Measurements from ENCODE around the gene PSMD5.

DNA sequence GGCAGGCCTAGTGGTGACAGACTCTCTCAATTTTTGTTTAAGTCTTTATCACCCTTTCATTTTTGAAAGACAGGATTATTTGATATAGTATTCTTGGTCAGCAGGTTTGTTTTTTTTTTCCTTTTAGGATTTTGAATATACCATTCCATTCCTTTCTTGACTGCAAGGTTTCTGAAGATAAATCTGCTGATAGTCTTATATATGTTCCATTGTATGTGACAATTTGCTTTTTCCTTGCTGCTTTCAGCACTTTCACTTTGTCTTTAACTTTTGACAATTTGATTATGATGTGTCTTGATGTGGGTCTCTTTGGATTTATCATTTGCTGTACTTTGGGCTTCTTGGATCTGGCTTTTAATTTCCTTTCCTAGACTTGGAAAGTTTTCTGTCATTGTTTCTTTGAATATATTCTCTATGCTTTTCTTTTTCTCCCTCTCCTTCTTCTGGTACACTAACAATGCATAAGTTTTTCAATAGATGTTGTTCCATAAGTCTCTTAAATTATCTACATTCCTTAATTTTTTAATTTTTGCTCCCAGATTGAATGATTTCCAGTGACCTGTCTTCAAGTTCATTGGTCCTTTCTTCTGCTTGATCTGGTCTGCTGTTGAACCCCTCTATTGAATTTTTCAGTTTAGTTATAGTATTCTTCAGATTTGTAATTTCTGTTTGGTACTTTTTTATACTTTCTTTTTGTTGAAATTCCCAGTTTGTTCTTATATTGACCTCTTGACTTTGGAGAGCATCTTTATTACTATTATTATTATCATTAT, 34.9 kb downstream of the PSMD5 start:
- TF ChIP-seq, protein P1, sequence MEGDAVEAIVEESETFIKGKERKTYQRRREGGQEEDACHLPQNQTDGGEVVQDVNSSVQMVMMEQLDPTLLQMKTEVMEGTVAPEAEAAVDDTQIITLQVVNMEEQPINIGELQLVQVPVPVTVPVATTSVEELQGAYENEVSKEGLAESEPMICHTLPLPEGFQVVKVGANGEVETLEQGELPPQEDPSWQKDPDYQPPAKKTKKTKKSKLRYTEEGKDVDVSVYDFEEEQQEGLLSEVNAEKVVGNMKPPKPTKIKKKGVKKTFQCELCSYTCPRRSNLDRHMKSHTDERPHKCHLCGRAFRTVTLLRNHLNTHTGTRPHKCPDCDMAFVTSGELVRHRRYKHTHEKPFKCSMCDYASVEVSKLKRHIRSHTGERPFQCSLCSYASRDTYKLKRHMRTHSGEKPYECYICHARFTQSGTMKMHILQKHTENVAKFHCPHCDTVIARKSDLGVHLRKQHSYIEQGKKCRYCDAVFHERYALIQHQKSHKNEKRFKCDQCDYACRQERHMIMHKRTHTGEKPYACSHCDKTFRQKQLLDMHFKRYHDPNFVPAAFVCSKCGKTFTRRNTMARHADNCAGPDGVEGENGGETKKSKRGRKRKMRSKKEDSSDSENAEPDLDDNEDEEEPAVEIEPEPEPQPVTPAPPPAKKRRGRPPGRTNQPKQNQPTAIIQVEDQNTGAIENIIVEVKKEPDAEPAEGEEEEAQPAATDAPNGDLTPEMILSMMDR (IDR thresholded peaks at IDR 0.05): no peak
- TF ChIP-seq POLR2A (IDR thresholded peaks at IDR 0.05): no peak

All from heart left ventricle (tissue), 13 donors.